HCT116 (cell line): Measurements from ENCODE around the gene AHNAK. TPM values are rescaled to one million over a fixed set of nuclear protein-coding genes. Genes with fewer than 3 reads are reported as not detected.

ENCODE experiments used
- ATAC-seq: fragments of 200-7000 bp; cut with Tn5 transposase; 2 replicates; pipeline ENCODE4 v1.9.1; 2020; ENCODE audit warnings: mild to moderate bottlenecking, moderate library complexity
- BruUV-seq: library from RNA; stranded (reverse); fragments of 400-500 nt; replicated peaks from 2 replicates; lab custom pipeline; 2021; lab: Mats Ljungman, UMichigan
- CTCF ChIA-PET: fragments of 300-600 bp; sonication (Branson Sonifier 250); formaldehyde crosslinking; loops from one replicate; lab custom pipeline; 2021; ENCODE audit warnings: antibody characterized with exemption; lab: Charles Lee
- POLR2A ChIA-PET: fragments of 300-600, 350-600 bp; sonication (Branson Sonifier 250); formaldehyde crosslinking; loops from one replicate; lab custom pipeline; 2021; ENCODE audit warnings: antibody characterized with exemption; lab: Charles Lee
- RAD21 ChIA-PET, 2 experiments: fragments of 300-600 bp; sonication (Branson Sonifier 250); formaldehyde crosslinking; loops; one replicate each; lab custom pipeline; 2023; ENCODE audit warnings: low total read pairs in 2 of 2; ENCODE audit not compliant: uncharacterized antibody in 2 of 2, unreplicated experiment in 2 of 2, low non-redundant PET in 1 of 2; lab: Charles Lee
- DNase-seq: peaks from one replicate; pipeline ENCODE4 v3.0.0-alpha.2; 2010; ENCODE audit warnings: low read depth, low spot score
- H2AFZ ChIP-seq: fragments of 200-600 bp; shearing (Covaris generic), sonication (generic); 2 replicates; pipeline ENCODE4 v1.6.1; 2017; ENCODE audit warnings: low read depth, mixed run types, mixed read lengths, antibody characterized with exemption, low read length; ENCODE audit not compliant: poor library complexity, severe bottlenecking
- H3K27ac ChIP-seq: 2 replicates; pipeline ENCODE4 v1.5.1; 2012; ENCODE audit warnings: low read depth, low read length
- H3K27me3 ChIP-seq: fragments of 200-600 bp; sonication (generic); 2 replicates; pipeline ENCODE4 v1.6.1; 2016; ENCODE audit warnings: mixed run types, low read length, mixed read lengths; ENCODE audit not compliant: insufficient read depth
- H3K36me3 ChIP-seq, 2 experiments: fragments of 200-500 bp in 1 of 2; fragments of 200-600 bp in 1 of 2; sonication (Bioruptor generic) in 1 of 2; sonication (generic) in 1 of 2; 2 replicates each; pipeline versions ENCODE4 v1.5.1 to v1.6.1; 2014 to 2016; ENCODE audit warnings: low read length in 2 of 2, inconsistent platforms in 1 of 2, mixed read lengths in 1 of 2, mixed run types in 1 of 2; ENCODE audit not compliant: insufficient read depth in 2 of 2, control insufficient read depth in 1 of 2
- H3K4me1 ChIP-seq, 2 experiments: fragments of 200-600 bp in 1 of 2; sonication (generic) in 1 of 2; 2 replicates each; pipeline versions ENCODE4 v1.5.1 to v1.6.1; 2012 to 2017; ENCODE audit warnings: low read length in 2 of 2, inconsistent platforms in 1 of 2, mild to moderate bottlenecking in 1 of 2, mixed read lengths in 1 of 2, mixed run types in 1 of 2, moderate library complexity in 1 of 2; ENCODE audit not compliant: insufficient read depth in 2 of 2, control insufficient read depth in 1 of 2
- H3K4me2 ChIP-seq: fragments of 200-600 bp; sonication (generic); 2 replicates; pipeline ENCODE4 v1.6.1; 2017; ENCODE audit warnings: mixed run types, low read length, mixed read lengths
- H3K4me3 ChIP-seq, 2 experiments: fragments of 200-600 bp in 1 of 2; sonication (generic) in 1 of 2; replicated peaks in 1 of 2; 2 replicates each; pipeline ENCODE4 v1.5.1; 2011 to 2016; ENCODE audit warnings: low read length in 2 of 2, control low read depth in 1 of 2, low read depth in 1 of 2, mild to moderate bottlenecking in 1 of 2, mixed read lengths in 1 of 2, mixed run types in 1 of 2
- H3K79me2 ChIP-seq: fragments of 200-600 bp; sonication (generic); 2 replicates; pipeline ENCODE4 v1.6.1; 2017; ENCODE audit warnings: mild to moderate bottlenecking, mixed run types, low read length, moderate library complexity, mixed read lengths; ENCODE audit not compliant: insufficient read depth
- H3K9ac ChIP-seq: fragments of 200-600 bp; sonication (generic); 2 replicates; pipeline ENCODE4 v1.6.1; 2016; ENCODE audit warnings: low read length, mixed read lengths
- H3K9me2 ChIP-seq: fragments of 200-600 bp; sonication (generic), shearing (Covaris generic); 2 replicates; pipeline ENCODE4 v1.6.1; 2017; ENCODE audit warnings: mixed run types, mild to moderate bottlenecking, moderate library complexity; ENCODE audit not compliant: insufficient read depth
- H3K9me3 ChIP-seq, 2 experiments: fragments of 200-500 bp in 1 of 2; fragments of 200-600 bp in 1 of 2; sonication (Bioruptor generic) in 1 of 2; sonication (generic) in 1 of 2; 2 replicates each; pipeline ENCODE4 v1.6.1; 2014 to 2017; ENCODE audit warnings: low read length in 2 of 2, mixed read lengths in 2 of 2, inconsistent platforms in 1 of 2, low read depth in 1 of 2, mild to moderate bottlenecking in 1 of 2, mixed run types in 1 of 2, moderate library complexity in 1 of 2; ENCODE audit not compliant: control insufficient read depth in 1 of 2, insufficient read depth in 1 of 2
- H4K20me1 ChIP-seq: fragments of 200-600 bp; sonication (generic), shearing (Covaris generic); 2 replicates; pipeline ENCODE4 v1.6.1; 2017; ENCODE audit warnings: mixed run types, mild to moderate bottlenecking, moderate library complexity; ENCODE audit not compliant: insufficient read depth
- ATF3 ChIP-seq: IDR thresholded peaks from 2 replicates; pipeline ENCODE4 v1.6.1; 2012
- CBX3 ChIP-seq: IDR thresholded peaks from 2 replicates; pipeline ENCODE4 v1.6.1; 2012; ENCODE audit warnings: low read depth
- CEBPB ChIP-seq: IDR thresholded peaks from 2 replicates; pipeline ENCODE4 v1.6.1; 2012; ENCODE audit warnings: low read depth
- ELF1 ChIP-seq: IDR thresholded peaks from 2 replicates; pipeline ENCODE4 v1.6.1; 2012; ENCODE audit warnings: low read depth, borderline replicate concordance
- EZH2phosphoT487 ChIP-seq: fragments of 200-600 bp; IDR thresholded peaks from 2 replicates; pipeline ENCODE4 v1.6.1; 2018; ENCODE audit warnings: antibody characterized with exemption, borderline replicate concordance
- SRF ChIP-seq: IDR thresholded peaks from 2 replicates; pipeline ENCODE4 v1.6.1; 2012; ENCODE audit warnings: low read depth
- ZBTB33 ChIP-seq: IDR thresholded peaks from 2 replicates; pipeline ENCODE4 v1.6.1; 2011; ENCODE audit warnings: mild to moderate bottlenecking, low read length, moderate library complexity; ENCODE audit not compliant: insufficient replicate concordance; ENCODE audit errors: extremely low read depth
- ZFX ChIP-seq: fragments of 450-650 bp; IDR thresholded peaks from 2 replicates; pipeline ENCODE4 v1.6.1; 2017
- intact Hi-C: fragments of 100-400 bp; cut with micrococcal nuclease; formaldehyde crosslinking; loops from 2 replicates; pipeline ENCODE4 v1.10.0; 2022
- total RNA-seq: library from RNA; stranded (reverse); gene quantifications from one replicate; pipeline ENCODE4 v1.2.1, GENCODE V29; 2021; ENCODE audit not compliant: unreplicated experiment

Gene AHNAK
- total RNA-seq, 1 experiment from 2014 or later = 239 TPM

- H3K9ac ChIP-seq = no peak overlapping the region
- DNase-seq = no peak
- H3K27me3 ChIP-seq = no peaks in the 10 kb centered on the region
- H3K4me1 ChIP-seq = peaks cover 0 to 4% of the 10 kb centered on the region in 2 experiments; a peak in 1 of 4 replicates
- H3K4me2 ChIP-seq = no peak overlapping the region
- ATAC-seq = no peak
- no peaks in the 10 kb centered on the region for H3K9me2 ChIP-seq
- POLR2A ChIA-PET = no interaction called here
- H2AFZ ChIP-seq = no peak overlapping the region
- H3K27ac ChIP-seq = no peak overlapping the region
- H3K79me2 ChIP-seq = no peaks in the 10 kb centered on the region
- H3K36me3 ChIP-seq = no peaks in the 10 kb centered on the region
- intact Hi-C loops = no loop called here
- H3K4me3 ChIP-seq = no peak overlapping the region
- H3K9me3 ChIP-seq = no peaks in the 10 kb centered on the region
- TF ChIP-seq ZFX (no peak), ZBTB33 (no peak), EZH2phosphoT487 (no peak), ATF3 (no peak), CEBPB (no peak), SRF (no peak), ELF1 (no peak), CBX3 (no peak)
- CTCF ChIA-PET = interaction anchor here (1.6 to 1.8 kb wide), 2 partner anchors 14 to 16 kb away, joined by 7 to 8 read pairs; no protein-coding TSS in a partner anchor
- H4K20me1 ChIP-seq = no peaks in the 10 kb centered on the region
- BruUV-seq = no TSS peak
- RAD21 ChIA-PET = no interaction called here
Measured at GRCh38 chr11:62410972-62411371, 135.6 kb downstream of the AHNAK start.

- Histone ChIP-seq H3K9me2 (no peaks in the 10 kb centered on the region), H3K4me3 (no peak overlapping the region), H3K36me3 (no peaks in the 10 kb centered on the region), H3K79me2 (no peaks in the 10 kb centered on the region), H3K4me2 (no peak overlapping the region), H4K20me1 (no peaks in the 10 kb centered on the region), H3K9me3 (no peaks in the 10 kb centered on the region), H3K4me1 (peaks cover 0 to 4% of the 10 kb centered on the region in 2 experiments; a peak in 1 of 4 replicates), H3K9ac (no peak overlapping the region), H2AFZ (no peak overlapping the region), H3K27me3 (no peaks in the 10 kb centered on the region), H3K27ac (no peak overlapping the region)
- BruUV-seq = no TSS peak
- intact Hi-C loops = no loop called here
- no peak for DNase-seq
- ChIA-PET CTCF (interaction anchor here (0.6 to 1.8 kb wide), 3 partner anchors 15 to 138 kb away, joined by 3 to 8 read pairs (median 7); no protein-coding TSS in a partner anchor), RAD21 (no interaction called here), POLR2A (no interaction called here)
- no peak for TF ChIP-seq ZFX
- ATAC-seq = no peak
Measured at GRCh38 chr11:62409831-62410230, 136.8 kb downstream of the AHNAK start.
